NCI-H187 treated with DMSO at 0.1 percent for 48 hours (cell line): ENCODE results near the gene FERMT2.

ENCODE experiments used
- DNase-seq: peaks from one replicate; lab custom pipeline; 2025; lab: John Stamatoyannopoulos, UW

FERMT2 gene

GRCh38 chr14:52824462-52824861 is 126.4 kb downstream of the FERMT2 start:
- DNase-seq: no peak

- DNase-seq: no peak
Observed at GRCh38 chr14:52821805-52822250, 129.0 kb downstream of the FERMT2 start.

- no peak for DNase-seq
Observed at GRCh38 chr14:52808101-52808500, 142.7 kb downstream of the FERMT2 start.
